HEK293 (cell line): ENCODE results near the gene VAV3.

Source experiments
- CTCF ChIA-PET: fragments of 350-600 bp; formaldehyde crosslinking; extraction: SDS; loops from one replicate; lab custom pipeline; 2021; ENCODE audit warnings: antibody characterized with exemption; lab: Yijun Ruan, JAX
- POLR2A ChIA-PET: fragments of 300-600 bp; formaldehyde crosslinking; extraction: SDS; loops from one replicate; lab custom pipeline; 2020; ENCODE audit warnings: antibody characterized with exemption, inconsistent platforms; lab: Yijun Ruan, JAX
- H3K27ac ChIP-seq: fragments of 200-500 bp; sonication (Bioruptor generic); 2 replicates; pipeline ENCODE4 v1.5.1; 2014; ENCODE audit warnings: low read depth, low read length, control low read depth, inconsistent platforms; ENCODE audit errors: extremely low read depth
- H3K36me3 ChIP-seq, 2 experiments: fragments of 200-500 bp in 1 of 2; sonication (Bioruptor generic) in 1 of 2; 1 replicate in 1 of 2; 2 replicates in 1 of 2; pipeline ENCODE4 v1.5.1; 2014 to 2017; ENCODE audit warnings: inconsistent platforms in 2 of 2, low read length in 2 of 2; ENCODE audit not compliant: control insufficient read depth in 2 of 2, insufficient read depth in 1 of 2
- H3K4me1 ChIP-seq: fragments of 200-500 bp; sonication (Bioruptor generic); 2 replicates; pipeline ENCODE4 v1.5.1; 2014; ENCODE audit warnings: mild to moderate bottlenecking, low read length, inconsistent platforms; ENCODE audit not compliant: control insufficient read depth, insufficient read depth
- H3K4me3 ChIP-seq: 2 replicates; pipeline ENCODE4 v1.5.1; 2011; ENCODE audit warnings: low read depth, mild to moderate bottlenecking, control low read depth, low read length, moderate library complexity
- H3K9me3 ChIP-seq: fragments of 200-500 bp; sonication (Bioruptor generic); 2 replicates; pipeline ENCODE4 v1.5.1; 2014; ENCODE audit warnings: low read depth, low read length, inconsistent platforms; ENCODE audit not compliant: control insufficient read depth, insufficient read depth
- GFI1B ChIP-seq: fragments of 450-650 bp; formaldehyde crosslinking; IDR thresholded peaks from 2 replicates; pipeline ENCODE4 v1.5.1; 2016; ENCODE audit warnings: missing biosample characterization, missing genetic modification characterization
- PRDM1 ChIP-seq: fragments of 450-650 bp; formaldehyde crosslinking; IDR thresholded peaks from 2 replicates; pipeline ENCODE4; 2016; ENCODE audit warnings: missing biosample characterization, missing genetic modification characterization
- SP2 ChIP-seq: fragments of 450-650 bp; formaldehyde crosslinking; IDR thresholded peaks from 2 replicates; pipeline ENCODE4 v1.5.1; 2016; ENCODE audit warnings: missing biosample characterization, missing genetic modification characterization
- ZEB2 ChIP-seq: fragments of 450-650 bp; formaldehyde crosslinking; IDR thresholded peaks from 2 replicates; pipeline ENCODE4 v1.5.1; 2016; ENCODE audit warnings: missing biosample characterization, missing genetic modification characterization
- ZFP3 ChIP-seq: fragments of 450-650 bp; formaldehyde crosslinking; IDR thresholded peaks from 2 replicates; pipeline ENCODE4 v1.5.1; 2016; ENCODE audit warnings: low read depth, missing biosample characterization, missing genetic modification characterization
- ZNF138 ChIP-seq: fragments of 450-650 bp; formaldehyde crosslinking; IDR thresholded peaks from 2 replicates; pipeline ENCODE4 v1.5.1; 2016; ENCODE audit warnings: missing biosample characterization, missing genetic modification characterization, borderline replicate concordance
- ZNF24 ChIP-seq: fragments of 450-650 bp; formaldehyde crosslinking; IDR thresholded peaks from 2 replicates; pipeline ENCODE4 v1.5.1; 2016; ENCODE audit warnings: missing biosample characterization, missing genetic modification characterization
- ZNF26 ChIP-seq: fragments of 450-650 bp; formaldehyde crosslinking; IDR thresholded peaks from 2 replicates; pipeline ENCODE4 v1.5.1; 2016; ENCODE audit warnings: missing biosample characterization, missing genetic modification characterization
- ZNF350 ChIP-seq: fragments of 450-650 bp; formaldehyde crosslinking; IDR thresholded peaks from 2 replicates; pipeline ENCODE4 v1.5.0; 2017; ENCODE audit warnings: missing biosample characterization, mild to moderate bottlenecking, missing genetic modification characterization
- ZNF555 ChIP-seq: fragments of 450-650 bp; formaldehyde crosslinking; conservative IDR thresholded peaks from 2 replicates; pipeline ENCODE4 v1.5.1; 2017; ENCODE audit warnings: missing biosample characterization, mild to moderate bottlenecking, missing genetic modification characterization, inconsistent platforms
- ZNF571 ChIP-seq: fragments of 450-650 bp; formaldehyde crosslinking; IDR thresholded peaks from 2 replicates; pipeline ENCODE4 v1.5.0; 2017; ENCODE audit warnings: missing biosample characterization, missing genetic modification characterization
- ZNF76 ChIP-seq: fragments of 450-650 bp; formaldehyde crosslinking; IDR thresholded peaks from 2 replicates; pipeline ENCODE4; 2016; ENCODE audit warnings: low read depth, missing biosample characterization, missing genetic modification characterization, borderline replicate concordance
- ZNF776 ChIP-seq: fragments of 450-650 bp; formaldehyde crosslinking; IDR thresholded peaks from 2 replicates; pipeline ENCODE4 v1.5.0; 2017; ENCODE audit warnings: missing biosample characterization, missing genetic modification characterization, borderline replicate concordance
- ZXDB ChIP-seq: fragments of 450-650 bp; formaldehyde crosslinking; IDR thresholded peaks from 2 replicates; pipeline ENCODE4 v1.5.1; 2016; ENCODE audit warnings: missing biosample characterization, missing genetic modification characterization
- TF ChIP-seq, protein P1 (sequence below): fragments of 450-650 bp; formaldehyde crosslinking; IDR thresholded peaks from 2 replicates; pipeline ENCODE4 v1.5.1; 2016; ENCODE audit warnings: missing biosample characterization, missing genetic modification characterization
- TF ChIP-seq, protein P2 (sequence below): fragments of 450-650 bp; formaldehyde crosslinking; IDR thresholded peaks from 2 replicates; pipeline ENCODE4 v1.5.1; 2016; ENCODE audit warnings: missing biosample characterization, missing genetic modification characterization
- TF ChIP-seq, protein P3 (sequence below): fragments of 450-650 bp; formaldehyde crosslinking; IDR thresholded peaks from 2 replicates; pipeline ENCODE4 v1.5.1; 2016; ENCODE audit warnings: missing biosample characterization, missing genetic modification characterization
- TF ChIP-seq, protein P4 (sequence below): fragments of 450-650 bp; formaldehyde crosslinking; conservative IDR thresholded peaks from 2 replicates; pipeline ENCODE4 v1.5.1; 2016; ENCODE audit warnings: low read depth, missing biosample characterization, missing genetic modification characterization
- TF ChIP-seq, protein P5 (sequence below): fragments of 450-650 bp; formaldehyde crosslinking; IDR thresholded peaks from 2 replicates; pipeline ENCODE4 v1.5.0; 2017; ENCODE audit warnings: missing biosample characterization, missing genetic modification characterization, borderline replicate concordance

Gene VAV3

DNA sequence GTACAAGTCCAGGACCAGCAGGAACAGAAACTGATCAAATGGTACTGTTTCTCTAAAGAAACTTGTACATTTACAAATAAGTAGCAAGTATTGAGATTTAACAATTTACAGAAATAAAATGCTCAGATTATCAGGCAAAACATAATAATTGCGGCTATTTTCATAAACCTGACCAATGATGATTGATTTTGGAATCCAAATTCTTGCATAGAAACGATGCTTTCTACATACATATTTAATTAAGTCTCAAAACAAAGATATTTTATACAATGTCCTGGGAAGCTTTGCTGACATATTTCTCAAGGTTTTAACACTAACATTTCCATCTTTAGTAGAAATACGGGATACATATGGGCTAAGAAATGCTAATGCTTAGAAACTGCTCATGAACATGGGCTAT lies 157.1 kb downstream of the VAV3 start:
- Histone ChIP-seq H3K27ac (no peak overlapping the region), H3K4me1 (no peaks in the 10 kb centered on the region), H3K9me3 (no peaks in the 10 kb centered on the region), H3K36me3 (no peaks in the 10 kb centered on the region), H3K4me3 (no peak overlapping the region)
- ChIA-PET POLR2A (no interaction called here), CTCF (no interaction called here)
- TF ChIP-seq ZNF555 (tag by site-specific recombination), result no peak
- no peak for TF ChIP-seq ZNF24 (tag by site-specific recombination)
- no peak for TF ChIP-seq ZNF571 (tag by site-specific recombination)
- no peak for TF ChIP-seq GFI1B (tag by site-specific recombination)
- TF ChIP-seq ZNF138 (tag by site-specific recombination), result no peak
- TF ChIP-seq, protein P1, sequence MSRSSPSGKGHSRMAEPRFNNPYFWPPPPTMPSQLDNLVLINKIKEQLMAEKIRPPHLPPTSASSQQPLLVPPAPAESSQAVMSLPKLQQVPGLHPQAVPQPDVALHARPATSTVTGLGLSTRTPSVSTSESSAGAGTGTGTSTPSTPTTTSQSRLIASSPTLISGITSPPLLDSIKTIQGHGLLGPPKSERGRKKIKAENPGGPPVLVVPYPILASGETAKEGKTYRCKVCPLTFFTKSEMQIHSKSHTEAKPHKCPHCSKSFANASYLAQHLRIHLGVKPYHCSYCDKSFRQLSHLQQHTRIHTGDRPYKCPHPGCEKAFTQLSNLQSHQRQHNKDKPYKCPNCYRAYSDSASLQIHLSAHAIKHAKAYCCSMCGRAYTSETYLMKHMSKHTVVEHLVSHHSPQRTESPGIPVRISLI (tag by site-specific recombination), result no peak
- TF ChIP-seq PRDM1 (tag by site-specific recombination), result no peak
- no peak for TF ChIP-seq ZEB2 (tag by site-specific recombination)
- no peak for TF ChIP-seq ZNF776 (tag by site-specific recombination)
- TF ChIP-seq, protein P2, sequence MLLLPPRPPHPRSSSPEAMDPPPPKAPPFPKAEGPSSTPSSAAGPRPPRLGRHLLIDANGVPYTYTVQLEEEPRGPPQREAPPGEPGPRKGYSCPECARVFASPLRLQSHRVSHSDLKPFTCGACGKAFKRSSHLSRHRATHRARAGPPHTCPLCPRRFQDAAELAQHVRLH (tag by site-specific recombination), result no peak

GRCh38 chr1:107807405-107807804 lies 157.6 kb downstream of the VAV3 start:
- TF ChIP-seq ZNF26 (tag by site-specific recombination) (no peak), ZNF350 (no peak), SP2 (no peak), ZNF776 (tag by site-specific recombination) (no peak), ZFP3 (tag by site-specific recombination) (no peak), ZXDB (tag by site-specific recombination) (no peak), ZNF76 (no peak)
- TF ChIP-seq, protein P3, sequence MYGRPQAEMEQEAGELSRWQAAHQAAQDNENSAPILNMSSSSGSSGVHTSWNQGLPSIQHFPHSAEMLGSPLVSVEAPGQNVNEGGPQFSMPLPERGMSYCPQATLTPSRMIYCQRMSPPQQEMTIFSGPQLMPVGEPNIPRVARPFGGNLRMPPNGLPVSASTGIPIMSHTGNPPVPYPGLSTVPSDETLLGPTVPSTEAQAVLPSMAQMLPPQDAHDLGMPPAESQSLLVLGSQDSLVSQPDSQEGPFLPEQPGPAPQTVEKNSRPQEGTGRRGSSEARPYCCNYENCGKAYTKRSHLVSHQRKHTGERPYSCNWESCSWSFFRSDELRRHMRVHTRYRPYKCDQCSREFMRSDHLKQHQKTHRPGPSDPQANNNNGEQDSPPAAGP, result no peak
- TF ChIP-seq, protein P4, sequence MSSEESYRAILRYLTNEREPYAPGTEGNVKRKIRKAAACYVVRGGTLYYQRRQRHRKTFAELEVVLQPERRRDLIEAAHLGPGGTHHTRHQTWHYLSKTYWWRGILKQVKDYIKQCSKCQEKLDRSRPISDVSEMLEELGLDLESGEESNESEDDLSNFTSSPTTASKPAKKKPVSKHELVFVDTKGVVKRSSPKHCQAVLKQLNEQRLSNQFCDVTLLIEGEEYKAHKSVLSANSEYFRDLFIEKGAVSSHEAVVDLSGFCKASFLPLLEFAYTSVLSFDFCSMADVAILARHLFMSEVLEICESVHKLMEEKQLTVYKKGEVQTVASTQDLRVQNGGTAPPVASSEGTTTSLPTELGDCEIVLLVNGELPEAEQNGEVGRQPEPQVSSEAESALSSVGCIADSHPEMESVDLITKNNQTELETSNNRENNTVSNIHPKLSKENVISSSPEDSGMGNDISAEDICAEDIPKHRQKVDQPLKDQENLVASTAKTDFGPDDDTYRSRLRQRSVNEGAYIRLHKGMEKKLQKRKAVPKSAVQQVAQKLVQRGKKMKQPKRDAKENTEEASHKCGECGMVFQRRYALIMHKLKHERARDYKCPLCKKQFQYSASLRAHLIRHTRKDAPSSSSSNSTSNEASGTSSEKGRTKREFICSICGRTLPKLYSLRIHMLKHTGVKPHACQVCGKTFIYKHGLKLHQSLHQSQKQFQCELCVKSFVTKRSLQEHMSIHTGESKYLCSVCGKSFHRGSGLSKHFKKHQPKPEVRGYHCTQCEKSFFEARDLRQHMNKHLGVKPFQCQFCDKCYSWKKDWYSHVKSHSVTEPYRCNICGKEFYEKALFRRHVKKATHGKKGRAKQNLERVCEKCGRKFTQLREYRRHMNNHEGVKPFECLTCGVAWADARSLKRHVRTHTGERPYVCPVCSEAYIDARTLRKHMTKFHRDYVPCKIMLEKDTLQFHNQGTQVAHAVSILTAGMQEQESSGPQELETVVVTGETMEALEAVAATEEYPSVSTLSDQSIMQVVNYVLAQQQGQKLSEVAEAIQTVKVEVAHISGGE (tag by site-specific recombination), result no peak
- TF ChIP-seq, protein P5, sequence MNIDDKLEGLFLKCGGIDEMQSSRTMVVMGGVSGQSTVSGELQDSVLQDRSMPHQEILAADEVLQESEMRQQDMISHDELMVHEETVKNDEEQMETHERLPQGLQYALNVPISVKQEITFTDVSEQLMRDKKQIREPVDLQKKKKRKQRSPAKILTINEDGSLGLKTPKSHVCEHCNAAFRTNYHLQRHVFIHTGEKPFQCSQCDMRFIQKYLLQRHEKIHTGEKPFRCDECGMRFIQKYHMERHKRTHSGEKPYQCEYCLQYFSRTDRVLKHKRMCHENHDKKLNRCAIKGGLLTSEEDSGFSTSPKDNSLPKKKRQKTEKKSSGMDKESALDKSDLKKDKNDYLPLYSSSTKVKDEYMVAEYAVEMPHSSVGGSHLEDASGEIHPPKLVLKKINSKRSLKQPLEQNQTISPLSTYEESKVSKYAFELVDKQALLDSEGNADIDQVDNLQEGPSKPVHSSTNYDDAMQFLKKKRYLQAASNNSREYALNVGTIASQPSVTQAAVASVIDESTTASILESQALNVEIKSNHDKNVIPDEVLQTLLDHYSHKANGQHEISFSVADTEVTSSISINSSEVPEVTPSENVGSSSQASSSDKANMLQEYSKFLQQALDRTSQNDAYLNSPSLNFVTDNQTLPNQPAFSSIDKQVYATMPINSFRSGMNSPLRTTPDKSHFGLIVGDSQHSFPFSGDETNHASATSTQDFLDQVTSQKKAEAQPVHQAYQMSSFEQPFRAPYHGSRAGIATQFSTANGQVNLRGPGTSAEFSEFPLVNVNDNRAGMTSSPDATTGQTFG (tag by site-specific recombination), result no peak
- TF ChIP-seq, all 188 proteins: peak for 0
- POLR2A ChIA-PET, result no interaction called here
- no peaks in the 10 kb centered on the region for H3K4me1 ChIP-seq
- H3K27ac ChIP-seq, result no peak overlapping the region
- no peaks in the 10 kb centered on the region for H3K36me3 ChIP-seq
- CTCF ChIA-PET, result no interaction called here
- no peaks in the 10 kb centered on the region for H3K9me3 ChIP-seq
- no peak overlapping the region for H3K4me3 ChIP-seq
